ENCODE results near the gene TSPAN15. TPM values are rescaled to one million over a fixed set of nuclear protein-coding genes. Genes with fewer than 3 reads are reported as not detected.

TSPAN15 gene
- total RNA-seq, 1 experiment from 2014 or later: 108 TPM

- 0 out of 2 replicates have a peak, but pooled peaks cover 8% of the 10 kb centered on the region for H3K27me3 ChIP-seq (ENCODE audit: insufficient read depth, low read depth)
- no peaks in the 10 kb centered on the region for H4K20me1 ChIP-seq (ENCODE audit: insufficient read depth)
- H3K36me3 ChIP-seq (ENCODE audit: low read depth): no peaks in the 10 kb centered on the region
- no peaks in the 10 kb centered on the region for H3K9me3 ChIP-seq (ENCODE audit: insufficient read depth, low read depth)
- peak in 1 of 2 experiments; percentile 49 for DNase-seq
- peaks cover under 1% of the 10 kb centered on the region; the same call in 1 of the 2 replicates for H3F3A ChIP-seq (ENCODE audit: insufficient read depth, low read depth)
- no peaks in the 10 kb centered on the region for H3K9me2 ChIP-seq (ENCODE audit: insufficient read depth)
- no peak overlapping the region for H3K27ac ChIP-seq
- H3K4me3 ChIP-seq: no peak overlapping the region
- H3K79me2 ChIP-seq (ENCODE audit: low read depth): no peaks in the 10 kb centered on the region
- BruUV-seq (replicated peaks): no TSS peak
- TF ChIP-seq CTCF (conservative IDR thresholded peaks at IDR 0.05): peak; percentile 69
- TF ChIP-seq EZH2 (IDR thresholded peaks at IDR 0.05; ENCODE audit: low read depth): no peak
- no peak overlapping the region for H2AFZ ChIP-seq
- CTCF ChIA-PET: interaction anchor here (0.6 kb wide), 1 partner anchor 277 kb away, joined by 10 read pairs; no protein-coding TSS in a partner anchor
- peaks cover 20% of the 10 kb centered on the region for H3K4me1 ChIP-seq (replicated peaks; ENCODE audit: insufficient read depth)
- H3K4me2 ChIP-seq: peak overlapping the region; percentile 1; the same call in 1 of the 2 replicates
- POLR2A ChIA-PET (ENCODE audit: unreplicated experiment): no interaction called here
- intact Hi-C loops (cut with micrococcal nuclease; ENCODE audit: unreplicated experiment): loop anchor here (5.0 kb wide), 1 partner anchor 321 kb away; no protein-coding TSS in a partner anchor
These were observed 37.9 kb upstream of the TSPAN15 start for GRCh38 chr10:69413221-69413865.

GRCh38 chr10:69414036-69415018, 36.9 kb upstream of the TSPAN15 start:
- H3K27ac ChIP-seq: no peak overlapping the region
- no peak overlapping the region for H3K4me3 ChIP-seq
- no peaks in the 10 kb centered on the region for H3F3A ChIP-seq (ENCODE audit: insufficient read depth, low read depth)
- no peak overlapping the region for H3K4me2 ChIP-seq
- H3K4me1 ChIP-seq (replicated peaks; ENCODE audit: insufficient read depth): peaks cover 14% of the 10 kb centered on the region
- TF ChIP-seq CTCF (conservative IDR thresholded peaks at IDR 0.05): no peak
- no peak for TF ChIP-seq EZH2 (IDR thresholded peaks at IDR 0.05; ENCODE audit: low read depth)
- intact Hi-C loops (cut with micrococcal nuclease; ENCODE audit: unreplicated experiment): loop anchor here (5.0 kb wide), 1 partner anchor 322 kb away; no protein-coding TSS in a partner anchor
- no peaks in the 10 kb centered on the region for H3K36me3 ChIP-seq (ENCODE audit: low read depth)
- no peaks in the 10 kb centered on the region for H3K79me2 ChIP-seq (ENCODE audit: low read depth)
- H2AFZ ChIP-seq: no peak overlapping the region
- 0 out of 2 replicates have a peak, but pooled peaks cover 8% of the 10 kb centered on the region for H3K27me3 ChIP-seq (ENCODE audit: insufficient read depth, low read depth)
- ChIA-PET CTCF (no interaction called here), POLR2A (ENCODE audit: unreplicated experiment) (no interaction called here)
- no peaks in the 10 kb centered on the region for H4K20me1 ChIP-seq (ENCODE audit: insufficient read depth)
- no TSS peak for BruUV-seq (replicated peaks)
- no peaks in the 10 kb centered on the region for H3K9me3 ChIP-seq (ENCODE audit: insufficient read depth, low read depth)
- no peak for DNase-seq
- no peaks in the 10 kb centered on the region for H3K9me2 ChIP-seq (ENCODE audit: insufficient read depth)

- H3K27me3 ChIP-seq (ENCODE audit: insufficient read depth, low read depth): 0 out of 2 replicates have a peak, but pooled peaks cover 8% of the 10 kb centered on the region
- ChIA-PET POLR2A (ENCODE audit: unreplicated experiment) (no interaction called here), CTCF (interaction anchor here (0.9 kb wide), 1 partner anchor 9 kb away, joined by 4 read pairs; no protein-coding TSS in a partner anchor)
- no peaks in the 10 kb centered on the region for H3K9me3 ChIP-seq (ENCODE audit: insufficient read depth, low read depth)
- no peak overlapping the region for H3K4me3 ChIP-seq
- H3K4me2 ChIP-seq: no peak overlapping the region
- no peaks in the 10 kb centered on the region for H3F3A ChIP-seq (ENCODE audit: insufficient read depth, low read depth)
- H4K20me1 ChIP-seq (ENCODE audit: insufficient read depth): no peaks in the 10 kb centered on the region
- BruUV-seq (replicated peaks): no TSS peak
- H3K4me1 ChIP-seq (replicated peaks; ENCODE audit: insufficient read depth): peaks cover 12% of the 10 kb centered on the region
- H3K79me2 ChIP-seq (ENCODE audit: low read depth): no peaks in the 10 kb centered on the region
- DNase-seq: no peak
- TF ChIP-seq CTCF (conservative IDR thresholded peaks at IDR 0.05) (no peak), EZH2 (IDR thresholded peaks at IDR 0.05; ENCODE audit: low read depth) (no peak)
- no peak overlapping the region for H3K27ac ChIP-seq
- intact Hi-C loops (cut with micrococcal nuclease; ENCODE audit: unreplicated experiment): no loop called here
- no peaks in the 10 kb centered on the region for H3K36me3 ChIP-seq (ENCODE audit: low read depth)
- H2AFZ ChIP-seq: no peak overlapping the region
- H3K9me2 ChIP-seq (ENCODE audit: insufficient read depth): no peaks in the 10 kb centered on the region
These were observed 36.2 kb upstream of the TSPAN15 start for GRCh38 chr10:69415049-69415448.
